GM23248 (cell line): ENCODE results near the gene TIMM23B. TPM values are rescaled to one million over a fixed set of nuclear protein-coding genes. Genes with fewer than 3 reads are reported as not detected.
"Not testable (repeated sequence)": the region's sequence is repeated elsewhere in the genome, so short reads cannot be mapped to it uniquely, and the experiment has no call there.

ENCODE experiments used
- DNase-seq: peaks from one replicate; pipeline ENCODE4 v3.0.0-alpha.2; 2015
- H2AFZ ChIP-seq: fragments of 200-600 bp; sonication (generic); 2 replicates; pipeline ENCODE4 v1.6.1; 2016; ENCODE audit warnings: antibody characterized with exemption
- H3F3A ChIP-seq: fragments of 200-600 bp; sonication (generic); 2 replicates; pipeline ENCODE4 v1.6.1; 2016; ENCODE audit warnings: mild to moderate bottlenecking, antibody characterized with exemption, mixed run types; ENCODE audit not compliant: insufficient read depth
- H3K27ac ChIP-seq: fragments of 200-600 bp; sonication (generic); 2 replicates; pipeline ENCODE4 v1.5.1; 2016; ENCODE audit warnings: mild to moderate bottlenecking
- H3K27me3 ChIP-seq: fragments of 200-600 bp; sonication (generic); replicated peaks from 2 replicates; pipeline ENCODE4 v1.6.1; 2016; ENCODE audit warnings: mild to moderate bottlenecking; ENCODE audit not compliant: insufficient read depth
- H3K36me3 ChIP-seq: fragments of 200-600 bp; sonication (generic); 2 replicates; pipeline ENCODE4 v1.6.1; 2016; ENCODE audit warnings: low read depth, mild to moderate bottlenecking
- H3K4me1 ChIP-seq: fragments of 200-600 bp; sonication (generic); 2 replicates; pipeline ENCODE4 v1.6.1; 2016; ENCODE audit warnings: mild to moderate bottlenecking; ENCODE audit not compliant: insufficient read depth
- H3K4me2 ChIP-seq: fragments of 200-600 bp; sonication (generic); one replicate; pipeline ENCODE4 v1.6.1; 2016; ENCODE audit warnings: mild to moderate bottlenecking; ENCODE audit not compliant: unreplicated experiment
- H3K4me3 ChIP-seq: fragments of 200-600 bp; sonication (generic); 2 replicates; pipeline ENCODE4 v1.5.1; 2016; ENCODE audit warnings: mild to moderate bottlenecking
- H3K79me2 ChIP-seq: fragments of 200-600 bp; sonication (generic); 2 replicates; pipeline ENCODE4 v1.6.1; 2016; ENCODE audit warnings: mild to moderate bottlenecking; ENCODE audit not compliant: insufficient read depth
- H3K9ac ChIP-seq: fragments of 200-600 bp; sonication (generic); 2 replicates; pipeline ENCODE4 v1.6.1; 2016; ENCODE audit warnings: mild to moderate bottlenecking
- H3K9me2 ChIP-seq: fragments of 200-600 bp; sonication (generic); 2 replicates; pipeline ENCODE4 v1.6.1; 2016; ENCODE audit warnings: mixed run types, mild to moderate bottlenecking, moderate library complexity; ENCODE audit not compliant: insufficient read depth
- H3K9me3 ChIP-seq: fragments of 200-600 bp; sonication (generic); one replicate; pipeline ENCODE4 v1.6.1; 2017; ENCODE audit warnings: low read depth
- H4K20me1 ChIP-seq: fragments of 200-600 bp; sonication (generic); 2 replicates; pipeline ENCODE4 v1.6.0; 2016; ENCODE audit not compliant: insufficient read depth
- EZH2 ChIP-seq: fragments of 200-600 bp; sonication (generic); IDR thresholded peaks from 2 replicates; pipeline ENCODE4 v1.6.1; 2018; ENCODE audit warnings: antibody characterized with exemption, mild to moderate bottlenecking; ENCODE audit not compliant: insufficient read depth, poor library complexity, severe bottlenecking
- EZH2phosphoT487 ChIP-seq: fragments of 200-600 bp; sonication (generic); IDR thresholded peaks from 2 replicates; pipeline ENCODE4 v1.6.1; 2018; ENCODE audit warnings: antibody characterized with exemption, moderate library complexity, mild to moderate bottlenecking, low read depth; ENCODE audit not compliant: insufficient read depth
- WGBS, 2 experiments: methylation state at CpG; one replicate each; pipeline ENCODE4 v1.1.6; 2015 to 2017; ENCODE audit warnings: low lambda C conversion rate in 2 of 2, low coverage in 1 of 2; ENCODE audit errors: missing lambda C conversion rate in 2 of 2; 5-methylcytosine and 5-hydroxymethylcytosine counted together
- in situ Hi-C: fragments of 300-500 bp; cut with MboI; formaldehyde crosslinking; loops from 2 replicates; pipeline ENCODE4 v1.15.0; 2020
- polyA plus RNA-seq: library from polyadenylated mRNA; unstranded; fragments of >200 nt; fragmentation: Nextera tagmentation; extraction: Ambion mirVana; gene quantifications from 2 replicates; pipeline ENCODE4 v1.2.1, GENCODE V29; 2016
- small RNA-seq: library from RNA; depleted of rRNA; stranded (forward); fragments of <200 nt; gene quantifications from one replicate; pipeline ENCODE3, GENCODE V24; 2014; ENCODE audit warnings: low read depth, low replicate concordance
- total RNA-seq: library from RNA; depleted of rRNA; stranded (reverse); fragments of >200 nt; shearing (Covaris generic); gene quantifications from 2 replicates; pipeline ENCODE4 v1.2.3, GENCODE V29; 2014; rRNA removed

TIMM23B gene
- total and polyA plus RNA-seq, 2 experiments from 2014 or later, result 13.3 to 15.3 TPM

DNA sequence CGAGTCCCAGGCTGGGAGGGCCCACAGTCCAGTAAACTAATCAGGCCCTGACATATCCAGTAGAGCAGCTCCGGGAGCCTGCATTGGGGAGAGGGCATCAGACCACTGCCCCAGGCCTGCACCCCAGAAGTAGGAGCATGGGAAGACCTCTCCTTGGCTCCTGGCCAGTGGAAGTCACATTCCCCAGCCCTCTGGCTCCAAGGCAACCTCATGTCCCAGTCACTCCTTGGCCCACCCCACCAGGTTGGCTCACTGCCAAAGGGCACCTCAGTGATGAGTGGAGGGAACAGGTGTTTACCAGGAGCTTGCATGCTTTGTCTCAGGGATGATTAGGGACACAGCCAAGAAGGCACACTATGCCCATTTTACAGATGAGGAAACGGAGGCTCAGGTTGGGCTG, 77.4 kb downstream of the TIMM23B start:
- WGBS, 2 experiments, result 80 to 92% methylated on average over 3 of the region's 3 CpGs
- H3K9me3 ChIP-seq, H2AFZ ChIP-seq, H3K9ac ChIP-seq, H3K27me3 ChIP-seq, H3K9me2 ChIP-seq, H4K20me1 ChIP-seq, H3K27ac ChIP-seq, H3F3A ChIP-seq, H3K4me2 ChIP-seq, in situ Hi-C loops, H3K4me3 ChIP-seq, H3K79me2 ChIP-seq, H3K36me3 ChIP-seq, DNase-seq: not testable (repeated sequence)
- H3K4me1 ChIP-seq, result peaks cover 18% of the 10 kb centered on the region; the same call in 1 of the 2 replicates

DNA sequence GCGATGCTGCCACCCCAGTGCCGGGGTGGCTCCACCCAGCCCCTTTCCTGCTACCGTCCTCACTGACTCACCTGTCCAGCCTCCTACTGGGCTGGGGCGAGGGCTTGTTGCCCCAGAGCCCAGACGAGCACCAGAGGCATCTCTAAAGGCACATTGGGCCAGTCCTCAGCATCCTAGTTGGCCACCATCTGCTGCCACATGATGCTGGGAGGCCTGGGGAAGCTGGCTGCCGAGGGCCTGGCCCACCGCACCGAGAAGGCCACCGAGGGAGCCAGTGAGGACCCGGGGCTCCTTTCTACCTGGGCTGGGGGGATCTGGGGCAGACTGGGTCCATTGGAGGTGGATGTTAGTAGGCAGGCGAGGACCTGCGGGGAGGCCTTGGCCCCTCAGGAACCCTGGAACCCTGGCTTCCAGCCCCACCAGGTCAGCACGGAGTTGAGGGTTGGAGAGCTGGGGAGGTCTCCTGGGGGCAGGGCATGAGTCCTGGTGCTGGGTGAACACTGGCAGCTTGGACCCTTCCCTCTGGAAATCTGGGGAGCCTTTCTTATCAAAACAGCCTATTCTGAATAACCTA, 78.7 kb downstream of the TIMM23B start:
- H4K20me1 ChIP-seq, H3K27me3 ChIP-seq, H3K27ac ChIP-seq, H3K36me3 ChIP-seq, DNase-seq, H3F3A ChIP-seq, H3K9me3 ChIP-seq, in situ Hi-C loops, H3K9me2 ChIP-seq, H3K9ac ChIP-seq, H2AFZ ChIP-seq, H3K4me3 ChIP-seq, H3K79me2 ChIP-seq, H3K4me2 ChIP-seq: not testable (repeated sequence)
- peaks cover 12% of the 10 kb centered on the region; the same call in 1 of the 2 replicates for H3K4me1 ChIP-seq
- WGBS, 2 experiments, result 80 to 86% methylated on average over 13 of the region's 13 CpGs

DNA sequence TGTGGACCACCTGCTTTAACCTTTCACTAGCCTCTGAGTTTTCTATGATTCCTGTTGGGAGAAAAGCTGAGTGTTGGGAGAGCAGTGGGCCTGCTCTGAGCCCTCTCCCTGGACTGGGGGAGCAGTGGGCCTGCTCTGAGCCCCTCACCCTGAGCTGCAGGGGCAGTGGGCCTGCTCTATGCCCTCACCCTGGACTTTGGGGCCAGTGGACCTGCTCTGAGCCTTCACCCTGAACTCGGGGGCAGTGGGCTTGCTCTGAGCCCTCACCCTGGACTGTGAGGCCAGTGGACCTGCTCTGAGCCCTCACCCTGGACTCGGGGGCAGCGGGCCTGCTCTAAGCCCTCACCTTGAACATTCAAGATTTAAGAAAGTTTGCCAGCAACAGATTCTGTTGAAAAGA, 79.8 kb downstream of the TIMM23B start:
- Histone ChIP-seq H3K36me3 (no peaks in the 10 kb centered on the region), H3K27ac (no peak overlapping the region), H3K9me2 (no peaks in the 10 kb centered on the region), H3K79me2 (no peaks in the 10 kb centered on the region), H3K4me2 (no peak overlapping the region), H2AFZ (no peak overlapping the region), H3F3A (no peaks in the 10 kb centered on the region), H3K4me3 (no peak overlapping the region), H3K9me3 (no peaks in the 10 kb centered on the region), H3K4me1 (peaks cover 6% of the 10 kb centered on the region; the same call in 1 of the 2 replicates), H4K20me1 (no peaks in the 10 kb centered on the region), H3K27me3 (0 out of 2 replicates have a peak, but pooled peaks cover 9% of the 10 kb centered on the region), H3K9ac (no peak overlapping the region)
- in situ Hi-C loops, result no loop called here
- 46 to 56% methylated on average over 3 of the region's 3 CpGs for WGBS, 2 experiments
- no peak for DNase-seq
- TF ChIP-seq EZH2, result no peak
- no peak for TF ChIP-seq EZH2phosphoT487

Small RNA genes within 50 kb of the gene (small RNA-seq; reads per million reads assigned to genes)
- not detected for gene RNA5SP317
- gene SNORA74C-2, result not detected

Other genes with a start within 250 kb of the TIMM23B start
- gene OGDHL, start 179.7 kb upstream of the TIMM23B start, total RNA-seq, result 0.51 TPM in 1 of 2 replicates, not detected in the other
- not detected in 2 replicates for gene OGDHL, start 179.7 kb upstream of the TIMM23B start, polyA plus RNA-seq
- gene PARG, start within 50 bp of the TIMM23B start, total RNA-seq, result 23.0 and 26.0 TPM in 2 replicates
- gene PARG, start within 50 bp of the TIMM23B start, polyA plus RNA-seq, result 15.0 and 16.5 TPM in 2 replicates
- 4.9 and 6.4 TPM in 2 replicates for gene AGAP6, start 46.4 kb downstream of the TIMM23B start, total RNA-seq
- 3.1 and 4.7 TPM in 2 replicates for gene AGAP6, start 46.4 kb downstream of the TIMM23B start, polyA plus RNA-seq
- 23.0 and 23.9 TPM in 2 replicates for gene WASHC2A, start 125.9 kb downstream of the TIMM23B start, total RNA-seq
- 25.8 and 26.8 TPM in 2 replicates for gene WASHC2A, start 125.9 kb downstream of the TIMM23B start, polyA plus RNA-seq